HG02571 (cell line): ENCODE results near the gene CACNB4.

Source experiments
- ATAC-seq: cut with Tn5 transposase; IDR thresholded peaks from one replicate; pipeline ENCODE4 v1.9.1; 2021; ENCODE audit warnings: mild to moderate bottlenecking, moderate library complexity; ENCODE audit not compliant: unreplicated experiment

The CACNB4 gene

GRCh38 chr2:151977631-151978030, 121.2 kb downstream of the CACNB4 start:
- ATAC-seq = no peak

GRCh38 chr2:151976945-151977353, 121.9 kb downstream of the CACNB4 start:
- peak; percentile 83 for ATAC-seq

GRCh38 chr2:151975460-151976414, 123.1 kb downstream of the CACNB4 start:
- ATAC-seq = no peak

GRCh38 chr2:151974988-151975387, 123.9 kb downstream of the CACNB4 start:
- no peak for ATAC-seq

- ATAC-seq = no peak
Observed at GRCh38 chr2:151973901-151974199, 125.0 kb downstream of the CACNB4 start.

- ATAC-seq = no peak
Observed at GRCh38 chr2:151973013-151973900, 125.6 kb downstream of the CACNB4 start.

GRCh38 chr2:151972241-151973012, 126.4 kb downstream of the CACNB4 start:
- ATAC-seq = no peak

GRCh38 chr2:151971301-151972051, 127.4 kb downstream of the CACNB4 start:
- ATAC-seq = no peak

- ATAC-seq = no peak
Observed at GRCh38 chr2:151968770-151969470, 129.9 kb downstream of the CACNB4 start.

- no peak for ATAC-seq
Observed at GRCh38 chr2:151967829-151968722, 130.8 kb downstream of the CACNB4 start.

GRCh38 chr2:151965884-151966283, 133.0 kb downstream of the CACNB4 start:
- no peak for ATAC-seq

- ATAC-seq = no peak
Observed at GRCh38 chr2:151961558-151961957, 137.3 kb downstream of the CACNB4 start.

- ATAC-seq = no peak
Observed at GRCh38 chr2:151959238-151959637, 139.6 kb downstream of the CACNB4 start.

GRCh38 chr2:151953467-151953866, 145.4 kb downstream of the CACNB4 start:
- ATAC-seq = no peak

GRCh38 chr2:151952691-151953456, 146.0 kb downstream of the CACNB4 start:
- ATAC-seq = no peak

- no peak for ATAC-seq
Observed at GRCh38 chr2:151947813-151948165, 151.1 kb downstream of the CACNB4 start.

- ATAC-seq = no peak
Observed at GRCh38 chr2:151946899-151947812, 151.7 kb downstream of the CACNB4 start.
